ENCODE measurements around the gene SUCO. TPM values are rescaled to one million over a fixed set of nuclear protein-coding genes. Genes with fewer than 3 reads are reported as not detected.

Gene SUCO
- total and polyA plus RNA-seq, 2 donors (not counting 1 experiment from before 2014, with no cell fraction given), result 5.5 to 59.7 TPM

DNA sequence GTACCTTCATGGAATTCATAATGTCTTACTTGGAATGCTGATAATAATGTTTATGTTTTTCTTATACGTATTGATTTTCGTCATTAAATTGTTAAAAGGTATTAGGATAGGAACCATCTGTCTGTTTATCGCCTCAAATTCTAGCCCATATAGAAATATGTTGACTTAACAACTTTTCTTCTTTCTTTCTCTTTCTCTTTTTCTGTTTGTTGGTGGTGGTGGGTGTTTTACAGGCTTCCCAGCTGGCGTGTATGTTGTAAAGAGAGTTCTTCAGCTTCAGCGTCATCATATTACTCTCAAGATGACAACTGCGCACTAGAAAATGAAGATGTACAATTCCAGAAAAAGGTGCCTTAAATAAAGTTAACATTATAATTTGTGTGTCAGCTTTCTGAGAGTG lies 18.3 kb downstream of the SUCO start:
- no peak overlapping the region for H2AFZ ChIP-seq (ENCODE audit: insufficient read depth, low read depth, low read length, poor library complexity, severe bottlenecking)
- TF ChIP-seq EZH2 (IDR thresholded peaks at IDR 0.05; ENCODE audit: borderline replicate concordance, insufficient read depth, low read depth, low read length, poor library complexity, severe bottlenecking), result no peak
- TF ChIP-seq, protein P1, sequence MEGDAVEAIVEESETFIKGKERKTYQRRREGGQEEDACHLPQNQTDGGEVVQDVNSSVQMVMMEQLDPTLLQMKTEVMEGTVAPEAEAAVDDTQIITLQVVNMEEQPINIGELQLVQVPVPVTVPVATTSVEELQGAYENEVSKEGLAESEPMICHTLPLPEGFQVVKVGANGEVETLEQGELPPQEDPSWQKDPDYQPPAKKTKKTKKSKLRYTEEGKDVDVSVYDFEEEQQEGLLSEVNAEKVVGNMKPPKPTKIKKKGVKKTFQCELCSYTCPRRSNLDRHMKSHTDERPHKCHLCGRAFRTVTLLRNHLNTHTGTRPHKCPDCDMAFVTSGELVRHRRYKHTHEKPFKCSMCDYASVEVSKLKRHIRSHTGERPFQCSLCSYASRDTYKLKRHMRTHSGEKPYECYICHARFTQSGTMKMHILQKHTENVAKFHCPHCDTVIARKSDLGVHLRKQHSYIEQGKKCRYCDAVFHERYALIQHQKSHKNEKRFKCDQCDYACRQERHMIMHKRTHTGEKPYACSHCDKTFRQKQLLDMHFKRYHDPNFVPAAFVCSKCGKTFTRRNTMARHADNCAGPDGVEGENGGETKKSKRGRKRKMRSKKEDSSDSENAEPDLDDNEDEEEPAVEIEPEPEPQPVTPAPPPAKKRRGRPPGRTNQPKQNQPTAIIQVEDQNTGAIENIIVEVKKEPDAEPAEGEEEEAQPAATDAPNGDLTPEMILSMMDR (IDR thresholded peaks at IDR 0.05), result no peak
- H3K27ac ChIP-seq (ENCODE audit: low read length in 2 of 2), result no peak overlapping the region
- Mint-ChIP-seq H3K4me3 (no peak overlapping the region), H3K4me1 (peaks cover 18% of the 10 kb centered on the region), H3K27me3 (no peaks in the 10 kb centered on the region), H3K9me3 (ENCODE audit: insufficient read depth) (no peaks in the 10 kb centered on the region), H3K27ac (no peak overlapping the region)
- no peaks in the 10 kb centered on the region for H3K27me3 ChIP-seq (replicated peaks in 1 of 4; ENCODE audit: control extremely low read depth in 1 of 4, control insufficient read depth in 3 of 4, insufficient read depth in 4 of 4, low read length in 3 of 4)
- H3K4me1 ChIP-seq (ENCODE audit: control insufficient read depth in 2 of 2, insufficient read depth in 2 of 2, low read length in 2 of 2), result peaks cover 0 to 3% of the 10 kb centered on the region in 2 donors
- CTCF ChIA-PET, result no interaction called here
- peaks cover 6 to 10% of the 10 kb centered on the region in 2 experiments for H3K36me3 ChIP-seq (replicated peaks in 1 of 2; ENCODE audit: control extremely low read depth in 1 of 2, control insufficient read depth in 1 of 2, extremely low read depth in 1 of 2, insufficient read depth in 2 of 2, low read length in 1 of 2)
- no peak overlapping the region for H3K4me3 ChIP-seq (ENCODE audit: control extremely low read depth in 1 of 5, extremely low read depth in 1 of 5, insufficient read depth in 1 of 5, low read depth in 2 of 5, low read length in 4 of 5)
- no peak for ATAC-seq (ENCODE audit: low read depth)
- POLR2A ChIA-PET, result no interaction called here
- peaks cover 41% of the 10 kb centered on the region for H4K20me1 ChIP-seq (ENCODE audit: control insufficient read depth, insufficient read depth, low read length, poor library complexity, severe bottlenecking)
- H3K9ac ChIP-seq (ENCODE audit: low read length), result no peak overlapping the region
- H3K79me2 ChIP-seq (ENCODE audit: control insufficient read depth, insufficient read depth, low read length), result peaks cover 55% of the 10 kb centered on the region
- no peak overlapping the region for H3K4me2 ChIP-seq (replicated peaks; ENCODE audit: low read depth, low read length, poor library complexity, severe bottlenecking)
- intact Hi-C loops (cut with micrococcal nuclease), result no loop called here
- WGBS (ENCODE audit: insufficient coverage), result no CpG with 5 or more reads among the region's 6 CpGs
- no peak for DNase-seq
- no peaks in the 10 kb centered on the region for H3K9me3 ChIP-seq (ENCODE audit: control extremely low read depth in 1 of 3, control insufficient read depth in 2 of 3, insufficient read depth in 1 of 3, low read length in 2 of 3)

GRCh38 chr1:172554915-172555314 lies 22.0 kb downstream of the SUCO start:
- no peak overlapping the region for H2AFZ ChIP-seq (ENCODE audit: insufficient read depth, low read depth, low read length, poor library complexity, severe bottlenecking)
- intact Hi-C loops (cut with micrococcal nuclease), result no loop called here
- 100% methylated on average over 1 of the region's 4 CpGs for WGBS (ENCODE audit: insufficient coverage)
- H3K27me3 ChIP-seq (replicated peaks in 1 of 4; ENCODE audit: control extremely low read depth in 1 of 4, control insufficient read depth in 3 of 4, insufficient read depth in 4 of 4, low read length in 3 of 4), result no peaks in the 10 kb centered on the region
- no peak for TF ChIP-seq EZH2 (IDR thresholded peaks at IDR 0.05; ENCODE audit: borderline replicate concordance, insufficient read depth, low read depth, low read length, poor library complexity, severe bottlenecking)
- TF ChIP-seq, protein P1 (IDR thresholded peaks at IDR 0.05), result no peak
- no peak overlapping the region for H3K4me2 ChIP-seq (replicated peaks; ENCODE audit: low read depth, low read length, poor library complexity, severe bottlenecking)
- Mint-ChIP-seq H3K27me3 (no peaks in the 10 kb centered on the region), H3K4me3 (no peak overlapping the region), H3K4me1 (peaks cover 4% of the 10 kb centered on the region), H3K9me3 (ENCODE audit: insufficient read depth) (no peaks in the 10 kb centered on the region), H3K27ac (no peak overlapping the region)
- H3K4me1 ChIP-seq (ENCODE audit: control insufficient read depth in 2 of 2, insufficient read depth in 2 of 2, low read length in 2 of 2), result no peaks in the 10 kb centered on the region
- H4K20me1 ChIP-seq (ENCODE audit: control insufficient read depth, insufficient read depth, low read length, poor library complexity, severe bottlenecking), result peaks cover 15% of the 10 kb centered on the region
- peaks cover 7 to 33% of the 10 kb centered on the region in 2 experiments for H3K36me3 ChIP-seq (replicated peaks in 1 of 2; ENCODE audit: control extremely low read depth in 1 of 2, control insufficient read depth in 1 of 2, extremely low read depth in 1 of 2, insufficient read depth in 2 of 2, low read length in 1 of 2)
- H3K9ac ChIP-seq (ENCODE audit: low read length), result no peak overlapping the region
- DNase-seq, result no peak
- no peaks in the 10 kb centered on the region for H3K9me3 ChIP-seq (ENCODE audit: control extremely low read depth in 1 of 3, control insufficient read depth in 2 of 3, insufficient read depth in 1 of 3, low read length in 2 of 3)
- no peak for ATAC-seq (ENCODE audit: low read depth)
- ChIA-PET POLR2A (no interaction called here), CTCF (no interaction called here)
- H3K27ac ChIP-seq (ENCODE audit: low read length in 2 of 2), result no peak overlapping the region
- no peak overlapping the region for H3K4me3 ChIP-seq (ENCODE audit: control extremely low read depth in 1 of 5, extremely low read depth in 1 of 5, insufficient read depth in 1 of 5, low read depth in 2 of 5, low read length in 4 of 5)
- peaks cover 19% of the 10 kb centered on the region for H3K79me2 ChIP-seq (ENCODE audit: control insufficient read depth, insufficient read depth, low read length)
